HG03457 (cell line): ENCODE data around the gene TRIM4.

Experiments used
- ATAC-seq: cut with Tn5 transposase; IDR thresholded peaks from one replicate; pipeline ENCODE4 v1.9.1; 2021; ENCODE audit warnings: moderate number of reproducible peaks; ENCODE audit not compliant: unreplicated experiment

TRIM4 gene

GRCh38 chr7:99844328-99844727, 75.0 kb downstream of the TRIM4 start:
- ATAC-seq: no peak

GRCh38 chr7:99843808-99844207, 75.5 kb downstream of the TRIM4 start:
- ATAC-seq: no peak

GRCh38 chr7:99842926-99843325, 76.4 kb downstream of the TRIM4 start:
- no peak for ATAC-seq
